GM12878 (cell line): ENCODE data around the gene CHERP. TPM values are rescaled to one million over a fixed set of nuclear protein-coding genes. Genes with fewer than 3 reads are reported as not detected.

ENCODE experiments used
- ATAC-seq: fragments of 200-7000 bp; cut with Tn5 transposase; 3 replicates; pipeline ENCODE4 v1.9.1; 2020; ENCODE audit warnings: mild to moderate bottlenecking, moderate library complexity
- BruUV-seq: library from RNA; stranded (reverse); fragments of 400-500 nt; replicated peaks from 2 replicates; lab custom pipeline; 2021; lab: Mats Ljungman, UMichigan
- CTCF ChIA-PET: fragments of 300-600 bp; sonication (Branson Sonifier 250); formaldehyde crosslinking; extraction: SDS; loops from one replicate; lab custom pipeline; 2021; ENCODE audit warnings: inconsistent platforms; lab: Yijun Ruan, JAX
- POLR2A ChIA-PET: fragments of 350-600 bp; formaldehyde crosslinking; extraction: SDS; loops from one replicate; lab custom pipeline; 2021; ENCODE audit warnings: inconsistent platforms; lab: Charles Lee
- RAD21 ChIA-PET: fragments of 300-600 bp; sonication (Branson Sonifier 250); formaldehyde crosslinking; loops from one replicate; lab custom pipeline; 2023; ENCODE audit warnings: antibody characterized with exemption; ENCODE audit not compliant: unreplicated experiment; lab: Charles Lee
- SMC1A ChIA-PET: fragments of 300-600 bp; sonication (Branson Sonifier 250); formaldehyde crosslinking; loops from one replicate; lab custom pipeline; 2023; ENCODE audit not compliant: unreplicated experiment, uncharacterized antibody; lab: Charles Lee
- DNase-seq: peaks from one replicate; pipeline ENCODE4 v3.0.0-alpha.2; 2011; ENCODE audit warnings: low read depth, low spot score
- FAIRE-seq: peaks from 3 replicates; lab custom pipeline; 2011; peaks lifted over from hg19 to GRCh38; lab: Jason Lieb, UNC
- H2AFZ ChIP-seq: 2 replicates; pipeline ENCODE4 v1.6.0; 2011; ENCODE audit warnings: low read depth, low read length, control low read depth; ENCODE audit not compliant: control insufficient read depth
- H3K27ac ChIP-seq: 2 replicates; pipeline ENCODE4 v1.5.1; 2011; ENCODE audit warnings: control low read depth; ENCODE audit not compliant: control insufficient read depth, insufficient read depth
- H3K27me3 ChIP-seq, 2 experiments: replicated peaks in 1 of 2; 2 replicates each; pipeline versions ENCODE4 v1.6.0 to v1.6.1; 2011; ENCODE audit warnings: low read length in 1 of 2; ENCODE audit not compliant: control insufficient read depth in 2 of 2, insufficient read depth in 2 of 2
- H3K36me3 ChIP-seq, 2 experiments: 2 replicates each; pipeline ENCODE4 v1.5.1; 2011; ENCODE audit warnings: low read length in 1 of 2; ENCODE audit not compliant: control insufficient read depth in 2 of 2, insufficient read depth in 2 of 2
- H3K4me1 ChIP-seq: 2 replicates; pipeline ENCODE4 v1.6.1; 2011; ENCODE audit warnings: mild to moderate bottlenecking, low read length, moderate library complexity, mixed read lengths; ENCODE audit not compliant: control insufficient read depth, insufficient read depth
- H3K4me2 ChIP-seq: 2 replicates; pipeline ENCODE4 v1.6.0; 2011; ENCODE audit warnings: control low read depth; ENCODE audit not compliant: control insufficient read depth, insufficient read depth
- H3K4me3 ChIP-seq: fragments of 200-600 bp; sonication (generic); 2 replicates; pipeline ENCODE4 v1.5.1; 2016
- H3K79me2 ChIP-seq: 2 replicates; pipeline ENCODE4 v1.6.0; 2011; ENCODE audit warnings: low read length; ENCODE audit not compliant: control insufficient read depth, insufficient read depth
- H3K9ac ChIP-seq: 2 replicates; pipeline ENCODE4 v1.8.0; 2011; ENCODE audit warnings: low read length, control low read depth, mixed read lengths; ENCODE audit not compliant: control insufficient read depth, insufficient read depth
- H3K9me3 ChIP-seq: replicated peaks from 3 replicates; pipeline ENCODE4 v1.5.1; 2011; ENCODE audit warnings: mild to moderate bottlenecking, low read length; ENCODE audit not compliant: control insufficient read depth, insufficient read depth
- H4K20me1 ChIP-seq: 2 replicates; pipeline ENCODE4 v1.6.0; 2011; ENCODE audit not compliant: control insufficient read depth, insufficient read depth
- ASH2L ChIP-seq: fragments of 300-600, 200-600 bp; sonication (generic); IDR thresholded peaks from 2 replicates; pipeline ENCODE4 v1.6.1; 2017; ENCODE audit warnings: low read depth, mild to moderate bottlenecking, borderline replicate concordance
- ATF2 ChIP-seq: IDR thresholded peaks from 2 replicates; pipeline ENCODE4 v1.6.1; 2012; ENCODE audit warnings: low read length, inconsistent platforms
- RFX5 ChIP-seq: IDR thresholded peaks from 2 replicates; pipeline ENCODE4 v1.6.1; 2011; ENCODE audit warnings: low read depth, low read length, improper control_type of control experiment
- SIN3A ChIP-seq: IDR thresholded peaks from 2 replicates; pipeline ENCODE4 v1.6.1; 2012; ENCODE audit warnings: low read depth, low read length, improper control_type of control experiment
- ZBTB40 ChIP-seq: fragments of 450-650 bp; IDR thresholded peaks from 2 replicates; pipeline ENCODE4 v1.6.1; 2016; ENCODE audit warnings: mild to moderate bottlenecking, moderate library complexity, borderline replicate concordance
- WGBS: methylation state at CpG from one replicate; pipeline ENCODE4 v1.1.6; 2016; ENCODE audit warnings: low lambda C conversion rate; ENCODE audit not compliant: insufficient replicate concordance, insufficient coverage; ENCODE audit errors: missing lambda C conversion rate; 5-methylcytosine and 5-hydroxymethylcytosine counted together
- in situ Hi-C: fragments of 300-500 bp; cut with MboI; formaldehyde crosslinking; loops from 9 replicates; pipeline ENCODE4 v1.14.3; 2018; ENCODE audit warnings: mixed read lengths
- intact Hi-C: fragments of 100-400 bp; cut with micrococcal nuclease; formaldehyde crosslinking; loops from one replicate; pipeline ENCODE4 v1.14.2; 2022; ENCODE audit not compliant: unreplicated experiment
- polyA plus RNA-seq, 11 experiments: library from polyadenylated mRNA; depleted of rRNA in 4 of 11; unstranded in 6 of 11; stranded (reverse) in 5 of 11; fragments of >200 nt; fragmentation: Nextera tagmentation in 4 of 11; fragmentation: Illumina TruSeq in 1 of 11; extraction: Ambion mirVana in 4 of 11; extraction: Trizol in 1 of 11; gene quantifications; 1 replicate in 1 of 11; 2 replicates in 10 of 11; pipeline versions ENCODE4 v1.2.1 to v1.2.3, GENCODE V29; 2011 to 2016; ENCODE audit warnings: inconsistent platforms in 2 of 11, missing spikeins in 2 of 11, low read depth in 1 of 11
- total RNA-seq, 4 experiments: library from RNA; depleted of rRNA in 3 of 4; stranded (reverse); fragments of >200 nt in 3 of 4; fragmentation: Illumina TruSeq in 1 of 4; extraction: Trizol in 1 of 4; gene quantifications; 2 replicates each; pipeline versions ENCODE4 v1.2.1 to v1.2.3, GENCODE V29; 2013 to 2021
- TF ChIP-seq, protein P1 (sequence below): fragments of 450-650 bp; IDR thresholded peaks from 2 replicates; pipeline ENCODE4 v1.6.1; 2017; ENCODE audit warnings: mild to moderate bottlenecking
- TF ChIP-seq, protein P2 (sequence below): IDR thresholded peaks from 2 replicates; pipeline ENCODE4 v1.6.1; 2012; ENCODE audit warnings: improper control_type of control experiment, low read depth, low read length; ENCODE audit not compliant: insufficient replicate concordance
- TF ChIP-seq, protein P3 (sequence below): IDR thresholded peaks from 2 replicates; pipeline ENCODE4 v1.6.1; 2011; ENCODE audit warnings: borderline replicate concordance, low read depth, mild to moderate bottlenecking, moderate library complexity, mixed read lengths, low read length; ENCODE audit not compliant: insufficient read depth; ENCODE audit errors: extremely low read length

Gene CHERP
- total and polyA plus RNA-seq, 10 of the 15 experiments (the other 5 are each of a cell fraction or from before 2014, with no cell fraction given): 0.66 to 65.3 (median 12.2) TPM

DNA sequence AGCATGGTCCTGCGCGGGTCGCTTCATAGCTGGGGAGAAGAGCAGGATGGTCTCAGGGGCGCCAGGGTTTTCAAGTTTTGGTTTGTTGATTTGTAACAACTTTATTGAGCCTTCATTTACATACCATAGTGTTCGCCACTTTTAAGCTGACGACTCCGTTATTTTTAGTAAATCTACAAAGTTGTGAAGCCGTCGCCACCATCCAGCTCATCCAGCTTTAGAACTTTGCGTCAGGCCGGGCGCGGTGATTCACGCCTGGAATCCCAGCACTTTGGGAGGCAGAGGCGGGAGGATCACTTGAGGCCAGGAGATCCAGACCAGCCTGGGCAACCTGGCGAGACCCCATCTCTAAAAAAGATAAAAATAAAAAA is 45.6 kb downstream of the CHERP start:
- no peaks in the 10 kb centered on the region for H3K9me3 ChIP-seq
- in situ Hi-C loops: no loop called here
- peak overlapping the region; percentile 80 for H3K4me3 ChIP-seq
- no peaks in the 10 kb centered on the region for H3K27me3 ChIP-seq
- TSS peak; percentile 71 for BruUV-seq
- ChIA-PET RAD21 (interaction anchor here (1.0 to 1.6 kb wide), 5 partner anchors 40 to 113 kb away, joined by 3 to 6 read pairs (median 4); no protein-coding TSS in a partner anchor), CTCF (interaction anchor here (0.6 to 1.6 kb wide), 3 partner anchors 55 to 1949 kb away, joined by 3 to 8 read pairs (median 3); no protein-coding TSS in a partner anchor), SMC1A (interaction anchor here (0.8 to 3.0 kb wide), 4 partner anchors 10 to 126 kb away, joined by 3 to 11 read pairs (median 4); no protein-coding TSS in a partner anchor), POLR2A (interaction anchor here (1.0 to 2.0 kb wide), 6 partner anchors 19 to 164 kb away, joined by 3 to 8 read pairs (median 4); partner anchors contain the start of gene TMEM38A)
- FAIRE-seq: no peak
- ATAC-seq: no peak
- peaks cover 3% of the 10 kb centered on the region; the same call in 1 of the 2 replicates for H3K4me1 ChIP-seq
- H3K9ac ChIP-seq: peak overlapping the region; percentile 60
- 0 out of 2 replicates have a peak overlapping the region, but pooled peaks have one; percentile 1 for H3K27ac ChIP-seq
- H2AFZ ChIP-seq: peak overlapping the region; percentile 88
- H3K4me2 ChIP-seq: peak overlapping the region; percentile 93
- WGBS: 13% methylated on average over 16 of the region's 16 CpGs
- intact Hi-C loops: loop anchor here (2.0 kb wide), 1 partner anchor 52 kb away; no protein-coding TSS in a partner anchor
- H4K20me1 ChIP-seq: no peaks in the 10 kb centered on the region
- H3K36me3 ChIP-seq: peaks cover 0 to 4% of the 10 kb centered on the region in 2 experiments; a peak in 1 of 4 replicates
- no peak for DNase-seq
- peaks cover 10% of the 10 kb centered on the region for H3K79me2 ChIP-seq
- TF ChIP-seq, protein P1, sequence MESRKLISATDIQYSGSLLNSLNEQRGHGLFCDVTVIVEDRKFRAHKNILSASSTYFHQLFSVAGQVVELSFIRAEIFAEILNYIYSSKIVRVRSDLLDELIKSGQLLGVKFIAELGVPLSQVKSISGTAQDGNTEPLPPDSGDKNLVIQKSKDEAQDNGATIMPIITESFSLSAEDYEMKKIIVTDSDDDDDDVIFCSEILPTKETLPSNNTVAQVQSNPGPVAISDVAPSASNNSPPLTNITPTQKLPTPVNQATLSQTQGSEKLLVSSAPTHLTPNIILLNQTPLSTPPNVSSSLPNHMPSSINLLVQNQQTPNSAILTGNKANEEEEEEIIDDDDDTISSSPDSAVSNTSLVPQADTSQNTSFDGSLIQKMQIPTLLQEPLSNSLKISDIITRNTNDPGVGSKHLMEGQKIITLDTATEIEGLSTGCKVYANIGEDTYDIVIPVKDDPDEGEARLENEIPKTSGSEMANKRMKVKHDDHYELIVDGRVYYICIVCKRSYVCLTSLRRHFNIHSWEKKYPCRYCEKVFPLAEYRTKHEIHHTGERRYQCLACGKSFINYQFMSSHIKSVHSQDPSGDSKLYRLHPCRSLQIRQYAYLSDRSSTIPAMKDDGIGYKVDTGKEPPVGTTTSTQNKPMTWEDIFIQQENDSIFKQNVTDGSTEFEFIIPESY: no peak
- no peak for TF ChIP-seq ATF2
- TF ChIP-seq ASH2L: no peak
- TF ChIP-seq, protein P2, sequence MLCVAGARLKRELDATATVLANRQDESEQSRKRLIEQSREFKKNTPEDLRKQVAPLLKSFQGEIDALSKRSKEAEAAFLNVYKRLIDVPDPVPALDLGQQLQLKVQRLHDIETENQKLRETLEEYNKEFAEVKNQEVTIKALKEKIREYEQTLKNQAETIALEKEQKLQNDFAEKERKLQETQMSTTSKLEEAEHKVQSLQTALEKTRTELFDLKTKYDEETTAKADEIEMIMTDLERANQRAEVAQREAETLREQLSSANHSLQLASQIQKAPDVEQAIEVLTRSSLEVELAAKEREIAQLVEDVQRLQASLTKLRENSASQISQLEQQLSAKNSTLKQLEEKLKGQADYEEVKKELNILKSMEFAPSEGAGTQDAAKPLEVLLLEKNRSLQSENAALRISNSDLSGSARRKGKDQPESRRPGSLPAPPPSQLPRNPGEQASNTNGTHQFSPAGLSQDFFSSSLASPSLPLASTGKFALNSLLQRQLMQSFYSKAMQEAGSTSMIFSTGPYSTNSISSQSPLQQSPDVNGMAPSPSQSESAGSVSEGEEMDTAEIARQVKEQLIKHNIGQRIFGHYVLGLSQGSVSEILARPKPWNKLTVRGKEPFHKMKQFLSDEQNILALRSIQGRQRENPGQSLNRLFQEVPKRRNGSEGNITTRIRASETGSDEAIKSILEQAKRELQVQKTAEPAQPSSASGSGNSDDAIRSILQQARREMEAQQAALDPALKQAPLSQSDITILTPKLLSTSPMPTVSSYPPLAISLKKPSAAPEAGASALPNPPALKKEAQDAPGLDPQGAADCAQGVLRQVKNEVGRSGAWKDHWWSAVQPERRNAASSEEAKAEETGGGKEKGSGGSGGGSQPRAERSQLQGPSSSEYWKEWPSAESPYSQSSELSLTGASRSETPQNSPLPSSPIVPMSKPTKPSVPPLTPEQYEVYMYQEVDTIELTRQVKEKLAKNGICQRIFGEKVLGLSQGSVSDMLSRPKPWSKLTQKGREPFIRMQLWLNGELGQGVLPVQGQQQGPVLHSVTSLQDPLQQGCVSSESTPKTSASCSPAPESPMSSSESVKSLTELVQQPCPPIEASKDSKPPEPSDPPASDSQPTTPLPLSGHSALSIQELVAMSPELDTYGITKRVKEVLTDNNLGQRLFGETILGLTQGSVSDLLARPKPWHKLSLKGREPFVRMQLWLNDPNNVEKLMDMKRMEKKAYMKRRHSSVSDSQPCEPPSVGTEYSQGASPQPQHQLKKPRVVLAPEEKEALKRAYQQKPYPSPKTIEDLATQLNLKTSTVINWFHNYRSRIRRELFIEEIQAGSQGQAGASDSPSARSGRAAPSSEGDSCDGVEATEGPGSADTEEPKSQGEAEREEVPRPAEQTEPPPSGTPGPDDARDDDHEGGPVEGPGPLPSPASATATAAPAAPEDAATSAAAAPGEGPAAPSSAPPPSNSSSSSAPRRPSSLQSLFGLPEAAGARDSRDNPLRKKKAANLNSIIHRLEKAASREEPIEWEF: no peak
- TF ChIP-seq ZBTB40: peak; percentile 96
- no peak; the same call in none of the 2 replicates for TF ChIP-seq SIN3A
- TF ChIP-seq, protein P3, sequence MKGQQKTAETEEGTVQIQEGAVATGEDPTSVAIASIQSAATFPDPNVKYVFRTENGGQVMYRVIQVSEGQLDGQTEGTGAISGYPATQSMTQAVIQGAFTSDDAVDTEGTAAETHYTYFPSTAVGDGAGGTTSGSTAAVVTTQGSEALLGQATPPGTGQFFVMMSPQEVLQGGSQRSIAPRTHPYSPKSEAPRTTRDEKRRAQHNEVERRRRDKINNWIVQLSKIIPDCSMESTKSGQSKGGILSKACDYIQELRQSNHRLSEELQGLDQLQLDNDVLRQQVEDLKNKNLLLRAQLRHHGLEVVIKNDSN: no peak
- TF ChIP-seq RFX5: no peak
